Neural crest cell (in vitro differentiated cells): Measurements from ENCODE around the gene FBXL17. TPM values are rescaled to one million over a fixed set of nuclear protein-coding genes. Genes with fewer than 3 reads are reported as not detected.

Experiments
- DNase-seq: peaks from one replicate; pipeline ENCODE4 v3.0.0; 2021; ENCODE audit warnings: low read depth, mixed read lengths, low spot score
- H3K27ac Mint-ChIP-seq: one replicate; pipeline ENCODE4 v1.8.0; 2021; ENCODE audit warnings: mild to moderate bottlenecking, mixed read lengths; ENCODE audit not compliant: unreplicated experiment
- H3K27me3 Mint-ChIP-seq: 2 replicates; pipeline ENCODE4 v1.8.0; 2021; ENCODE audit warnings: low read depth, mild to moderate bottlenecking, mixed read lengths
- H3K36me3 Mint-ChIP-seq: 2 replicates; pipeline ENCODE4 v1.8.0; 2021; ENCODE audit warnings: low read depth, mild to moderate bottlenecking, mixed read lengths
- H3K4me1 Mint-ChIP-seq: 2 replicates; pipeline ENCODE4 v1.8.0; 2021; ENCODE audit warnings: mixed read lengths
- H3K4me3 Mint-ChIP-seq: one replicate; pipeline ENCODE4 v1.8.0; 2021; ENCODE audit warnings: mild to moderate bottlenecking, mixed read lengths
- H3K9me3 Mint-ChIP-seq: 2 replicates; pipeline ENCODE4 v1.8.0; 2021; ENCODE audit warnings: mixed read lengths
- CTCF ChIP-seq: fragments of 200-600 bp; sonication (generic); conservative IDR thresholded peaks from 2 replicates; pipeline ENCODE4 v1.5.0; 2021; ENCODE audit warnings: antibody characterized with exemption, mild to moderate bottlenecking
- total RNA-seq: library from RNA; stranded (reverse); gene quantifications from 2 replicates; pipeline ENCODE4 v1.2.1, GENCODE V29; 2021

FBXL17 gene
- total RNA-seq, 1 donor from 2014 or later, result 17.8 TPM

DNA sequence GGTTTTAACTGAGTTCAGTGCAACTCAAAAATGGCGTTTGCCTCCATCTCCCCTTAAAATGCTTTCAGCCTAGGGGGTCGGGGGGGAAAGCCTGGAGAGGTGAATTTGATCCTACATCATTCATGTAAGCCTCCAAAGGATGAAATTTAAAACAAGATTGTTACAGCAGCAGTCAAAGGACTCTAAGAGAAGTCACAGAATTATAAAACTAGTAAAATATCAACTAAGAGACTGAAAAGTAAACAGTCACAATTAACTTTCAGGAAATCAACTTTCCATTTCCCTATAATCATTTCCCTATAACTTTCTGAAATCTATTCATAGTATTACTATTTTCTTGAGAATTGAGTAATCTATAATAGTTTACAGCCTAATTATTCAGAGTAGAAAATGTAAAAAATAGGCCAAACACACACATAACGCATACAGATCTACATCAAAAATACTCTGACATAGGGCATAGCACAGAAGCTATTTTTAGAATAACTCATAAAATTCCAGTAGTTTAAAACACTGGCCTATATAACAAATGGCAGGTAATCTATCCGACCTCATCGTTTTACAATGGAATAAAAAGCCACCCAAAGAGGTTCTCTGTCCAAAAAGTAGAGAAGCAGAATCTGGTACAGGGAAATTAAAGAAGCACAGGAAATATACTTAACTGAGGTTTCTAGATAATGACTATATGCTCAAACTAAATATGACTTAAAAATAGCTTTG is 37.6 kb downstream of the FBXL17 start:
- Mint-ChIP-seq H3K9me3 (no peaks in the 10 kb centered on the region), H3K27me3 (no peaks in the 10 kb centered on the region), H3K27ac (no peak overlapping the region), H3K4me1 (no peaks in the 10 kb centered on the region), H3K36me3 (no peaks in the 10 kb centered on the region), H3K4me3 (no peak overlapping the region)
- DNase-seq, result no peak
- no peak for TF ChIP-seq CTCF

GRCh38 chr5:108341866-108342265 is 40.0 kb downstream of the FBXL17 start:
- no peaks in the 10 kb centered on the region for H3K9me3 Mint-ChIP-seq
- no peak overlapping the region for H3K4me3 Mint-ChIP-seq
- no peaks in the 10 kb centered on the region for H3K4me1 Mint-ChIP-seq
- DNase-seq, result no peak
- H3K27me3 Mint-ChIP-seq, result no peaks in the 10 kb centered on the region
- H3K27ac Mint-ChIP-seq, result no peak overlapping the region
- H3K36me3 Mint-ChIP-seq, result peaks cover 3% of the 10 kb centered on the region
- TF ChIP-seq CTCF, result no peak

- no peaks in the 10 kb centered on the region for H3K27me3 Mint-ChIP-seq
- TF ChIP-seq CTCF, result no peak
- no peak overlapping the region for H3K27ac Mint-ChIP-seq
- no peak for DNase-seq
- no peaks in the 10 kb centered on the region for H3K9me3 Mint-ChIP-seq
- no peaks in the 10 kb centered on the region for H3K4me1 Mint-ChIP-seq
- no peak overlapping the region for H3K4me3 Mint-ChIP-seq
- H3K36me3 Mint-ChIP-seq, result peaks cover 3% of the 10 kb centered on the region
These were observed 41.8 kb downstream of the FBXL17 start for GRCh38 chr5:108340131-108340530.

GRCh38 chr5:108339220-108339619 is 42.7 kb downstream of the FBXL17 start:
- H3K27ac Mint-ChIP-seq, result no peak overlapping the region
- no peaks in the 10 kb centered on the region for H3K9me3 Mint-ChIP-seq
- no peak for DNase-seq
- H3K36me3 Mint-ChIP-seq, result peaks cover 3% of the 10 kb centered on the region
- H3K4me1 Mint-ChIP-seq, result peaks cover 5% of the 10 kb centered on the region
- TF ChIP-seq CTCF, result no peak
- no peaks in the 10 kb centered on the region for H3K27me3 Mint-ChIP-seq
- H3K4me3 Mint-ChIP-seq, result no peak overlapping the region

DNA sequence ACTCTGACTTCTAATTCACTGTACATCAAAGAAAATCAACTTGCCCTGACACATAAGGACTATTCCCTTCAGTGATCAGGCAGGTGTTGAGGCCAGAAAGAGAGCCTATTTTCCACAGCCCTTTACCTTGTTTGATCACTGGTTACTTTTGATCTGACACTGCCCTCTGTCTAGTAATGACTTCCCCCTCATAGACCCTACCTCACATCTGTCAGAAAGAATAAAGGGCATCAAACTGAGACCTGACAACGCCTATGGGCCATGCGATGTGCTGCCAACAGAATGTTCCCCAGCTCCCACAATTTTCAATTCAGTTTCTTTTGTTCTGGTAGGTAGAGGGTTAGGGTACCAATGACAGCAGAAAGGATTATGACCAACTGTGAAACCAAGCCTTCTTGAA is 47.7 kb downstream of the FBXL17 start:
- Mint-ChIP-seq H3K27me3 (no peaks in the 10 kb centered on the region), H3K4me3 (no peak overlapping the region), H3K36me3 (peaks cover 3% of the 10 kb centered on the region), H3K4me1 (peaks cover 7% of the 10 kb centered on the region), H3K27ac (no peak overlapping the region), H3K9me3 (no peaks in the 10 kb centered on the region)
- TF ChIP-seq CTCF, result no peak
- no peak for DNase-seq
